Parathyroid adenoma (tissue), 2 donors: ENCODE measurements around the gene ZNF236.
"Not testable (repeated sequence)": the region's sequence is repeated elsewhere in the genome, so short reads cannot be mapped to it uniquely, and the experiment has no call there.

Experiments used
- H2AFZ ChIP-seq: fragments of 300-600 bp; sonication (generic); one replicate; pipeline ENCODE4 v1.7.0; 2017; ENCODE audit warnings: antibody characterized with exemption, mild to moderate bottlenecking
- H3K27ac ChIP-seq: fragments of 300-600 bp; sonication (generic); one replicate; pipeline ENCODE4 v1.7.0; 2017
- H3K27me3 ChIP-seq: fragments of 300-600 bp; sonication (generic); one replicate; pipeline ENCODE4 v1.7.0; 2017; ENCODE audit warnings: low read length; ENCODE audit not compliant: control insufficient read depth, insufficient read depth
- H3K36me3 ChIP-seq: fragments of 300-600 bp; sonication (generic); one replicate; pipeline ENCODE4 v1.7.0; 2017; ENCODE audit warnings: low read length; ENCODE audit not compliant: control insufficient read depth, insufficient read depth
- H3K4me1 ChIP-seq: fragments of 300-600 bp; sonication (generic); one replicate; pipeline ENCODE4 v1.7.0; 2017; ENCODE audit warnings: control low read depth
- H3K4me2 ChIP-seq: fragments of 300-600 bp; sonication (generic); one replicate; pipeline ENCODE4 v1.7.0; 2017; ENCODE audit warnings: low read length
- H3K4me3 ChIP-seq: fragments of 300-600 bp; sonication (generic); one replicate; pipeline ENCODE4 v1.7.0; 2017; ENCODE audit warnings: low read depth, low read length
- H3K79me2 ChIP-seq: fragments of 300-600 bp; sonication (generic); one replicate; pipeline ENCODE4 v1.7.0; 2017; ENCODE audit warnings: control low read depth
- H3K9ac ChIP-seq: fragments of 300-600 bp; sonication (generic); one replicate; pipeline ENCODE4 v1.7.0; 2017; ENCODE audit warnings: mild to moderate bottlenecking
- H3K9me3 ChIP-seq: fragments of 300-600 bp; sonication (generic); one replicate; pipeline ENCODE4 v1.7.0; 2017; ENCODE audit warnings: low read length; ENCODE audit not compliant: control insufficient read depth
- TF ChIP-seq, protein P1 (sequence below): fragments of 300-600 bp; sonication (generic); IDR thresholded peaks from one replicate; pipeline ENCODE4 v1.7.0; 2017; ENCODE audit warnings: antibody characterized with exemption, mild to moderate bottlenecking
- donor health status: primary hyperparathyroidism.

ZNF236 gene

DNA sequence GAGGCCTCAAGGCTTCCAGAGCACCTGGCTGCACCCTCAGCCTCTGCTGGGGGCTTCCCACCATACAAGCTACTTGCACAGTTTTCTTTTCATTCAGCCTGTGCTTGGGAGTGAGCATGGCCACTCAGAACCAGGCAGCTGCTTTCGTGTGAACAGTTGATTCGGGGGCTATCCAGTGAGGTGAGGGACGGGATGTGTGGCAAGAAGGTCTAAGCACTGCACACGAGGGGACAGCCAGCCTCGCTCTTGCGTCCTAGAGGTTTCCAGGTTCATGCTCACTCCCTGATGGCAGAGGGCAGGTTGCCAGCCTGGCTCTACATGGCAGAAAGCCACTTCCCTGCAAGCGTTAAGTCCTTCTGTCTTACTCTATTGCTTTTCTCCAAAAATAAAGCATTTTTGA lies 164.0 kb downstream of the ZNF236 start:
- Histone ChIP-seq H3K9ac (peak overlapping the region; percentile 21), H3K79me2 (peaks cover 2% of the 10 kb centered on the region), H3K4me2 (peak overlapping the region; percentile 26), H3K4me3 (no peak overlapping the region), H3K27ac (peak overlapping the region; percentile 100), H3K36me3 (no peaks in the 10 kb centered on the region), H3K4me1 (peaks cover 61% of the 10 kb centered on the region), H2AFZ (peak overlapping the region; percentile 79), H3K9me3 (no peaks in the 10 kb centered on the region), H3K27me3 (no peaks in the 10 kb centered on the region)
- TF ChIP-seq, protein P1, sequence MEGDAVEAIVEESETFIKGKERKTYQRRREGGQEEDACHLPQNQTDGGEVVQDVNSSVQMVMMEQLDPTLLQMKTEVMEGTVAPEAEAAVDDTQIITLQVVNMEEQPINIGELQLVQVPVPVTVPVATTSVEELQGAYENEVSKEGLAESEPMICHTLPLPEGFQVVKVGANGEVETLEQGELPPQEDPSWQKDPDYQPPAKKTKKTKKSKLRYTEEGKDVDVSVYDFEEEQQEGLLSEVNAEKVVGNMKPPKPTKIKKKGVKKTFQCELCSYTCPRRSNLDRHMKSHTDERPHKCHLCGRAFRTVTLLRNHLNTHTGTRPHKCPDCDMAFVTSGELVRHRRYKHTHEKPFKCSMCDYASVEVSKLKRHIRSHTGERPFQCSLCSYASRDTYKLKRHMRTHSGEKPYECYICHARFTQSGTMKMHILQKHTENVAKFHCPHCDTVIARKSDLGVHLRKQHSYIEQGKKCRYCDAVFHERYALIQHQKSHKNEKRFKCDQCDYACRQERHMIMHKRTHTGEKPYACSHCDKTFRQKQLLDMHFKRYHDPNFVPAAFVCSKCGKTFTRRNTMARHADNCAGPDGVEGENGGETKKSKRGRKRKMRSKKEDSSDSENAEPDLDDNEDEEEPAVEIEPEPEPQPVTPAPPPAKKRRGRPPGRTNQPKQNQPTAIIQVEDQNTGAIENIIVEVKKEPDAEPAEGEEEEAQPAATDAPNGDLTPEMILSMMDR = no peak

DNA sequence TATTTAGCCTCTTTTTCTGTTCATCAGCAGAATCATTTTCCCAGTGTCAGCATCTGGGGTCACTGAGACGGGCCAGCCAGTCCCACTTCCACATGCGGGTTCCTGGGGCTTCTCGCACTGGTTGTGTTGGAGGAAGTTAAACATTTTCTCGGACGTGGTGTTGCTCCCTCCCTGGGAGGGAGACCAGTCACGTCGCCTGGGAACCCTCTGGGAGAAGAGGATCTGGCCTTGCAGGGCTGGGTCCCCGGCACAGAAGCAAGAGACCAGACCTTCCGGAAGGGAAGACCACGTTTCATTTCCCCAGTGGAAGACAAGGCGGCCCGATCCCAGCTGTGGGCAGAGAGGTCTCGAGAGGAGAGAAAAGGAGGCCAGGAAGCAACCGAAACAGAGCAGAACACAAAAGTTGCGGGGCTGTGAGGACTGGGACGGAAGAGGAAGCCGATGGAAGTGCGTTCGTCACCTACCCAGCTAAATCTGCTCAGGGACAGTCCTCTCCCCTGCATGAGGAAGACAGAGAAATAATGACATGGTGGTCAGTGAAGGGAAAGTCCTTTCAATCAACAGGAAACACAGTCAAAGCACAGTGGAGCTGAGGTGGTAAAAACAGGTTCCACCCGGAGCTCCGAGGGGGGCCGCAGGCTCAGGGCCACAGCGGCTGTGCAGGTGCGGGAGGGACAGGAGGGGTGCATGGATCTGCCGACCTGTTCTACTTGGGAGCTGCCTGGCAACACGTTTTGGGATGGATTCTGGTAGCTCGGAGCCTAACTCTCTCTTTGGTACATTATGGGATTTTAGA lies 165.9 kb downstream of the ZNF236 start:
- H3K4me3 ChIP-seq = peak overlapping the region; percentile 58
- peak overlapping the region; percentile 100 for H3K27ac ChIP-seq

DNA sequence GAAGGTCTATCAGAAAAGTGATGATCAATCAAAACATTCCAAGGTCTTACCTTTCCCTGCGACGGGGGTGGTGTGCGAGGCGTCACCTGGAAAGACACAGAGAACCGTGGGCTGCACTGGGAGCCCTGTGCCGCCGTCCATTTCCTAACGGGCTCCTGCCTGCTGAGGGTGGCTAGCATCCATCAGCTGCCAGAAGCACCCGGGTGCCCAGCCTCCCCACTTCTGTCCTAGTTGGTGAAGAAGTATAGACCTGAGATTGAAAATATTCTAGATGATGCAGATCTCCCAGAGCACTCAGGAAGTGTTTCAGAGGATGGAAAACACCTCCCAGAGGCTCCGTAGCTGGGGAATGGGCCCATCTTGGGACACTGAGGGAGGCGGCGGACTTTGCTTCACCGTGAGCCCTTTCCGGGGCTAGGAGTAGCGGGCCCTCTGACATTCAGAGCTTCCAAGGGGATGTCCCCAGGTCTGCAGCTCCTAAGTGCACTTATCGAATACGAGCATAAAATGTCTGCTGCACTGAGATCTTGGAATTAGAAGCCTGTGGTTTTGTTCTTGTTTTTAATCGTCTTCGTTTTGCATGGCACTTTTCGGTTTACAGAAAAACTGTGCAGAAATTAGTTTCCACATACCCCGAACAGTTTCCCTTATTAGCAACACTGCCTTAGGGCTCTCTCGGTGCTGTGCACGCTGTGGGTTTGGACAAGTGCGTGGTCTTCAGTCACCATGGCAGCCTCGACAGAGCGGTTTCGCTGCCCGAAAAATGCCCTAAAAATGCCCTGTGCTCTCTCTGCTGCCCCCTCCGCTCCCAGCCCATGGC lies 166.7 kb downstream of the ZNF236 start:
- Histone ChIP-seq H3K27me3 (no peaks in the 10 kb centered on the region), H3K4me1 (peaks cover 68% of the 10 kb centered on the region), H3K9me3 (no peaks in the 10 kb centered on the region), H3K36me3 (no peaks in the 10 kb centered on the region), H3K4me3 (peak overlapping the region; percentile 58), H3K79me2 (peaks cover 2% of the 10 kb centered on the region), H3K9ac (peak overlapping the region; percentile 94), H2AFZ (peak overlapping the region; percentile 72), H3K27ac (peak overlapping the region; percentile 100), H3K4me2 (peak overlapping the region; percentile 84)
- TF ChIP-seq, protein P1 = no peak

More for the DNA sequence above, 165.9 kb downstream of the ZNF236 start:
- Histone ChIP-seq H3K27me3 (no peaks in the 10 kb centered on the region), H3K79me2 (peaks cover 2% of the 10 kb centered on the region), H2AFZ (peak overlapping the region; percentile 72), H3K4me1 (peaks cover 71% of the 10 kb centered on the region), H3K9me3 (no peaks in the 10 kb centered on the region), H3K4me2 (peak overlapping the region; percentile 84), H3K9ac (peak overlapping the region; percentile 94), H3K36me3 (no peaks in the 10 kb centered on the region)
- TF ChIP-seq, protein P1 = no peak

- Histone ChIP-seq H3K9me3 (no peaks in the 10 kb centered on the region), H3K4me1 (peaks cover 68% of the 10 kb centered on the region), H3K36me3 (no peaks in the 10 kb centered on the region), H3K27ac (peak overlapping the region; percentile 100), H2AFZ (no peak overlapping the region), H3K27me3 (no peaks in the 10 kb centered on the region), H3K4me2 (no peak overlapping the region), H3K9ac (no peak overlapping the region), H3K79me2 (peaks cover 2% of the 10 kb centered on the region), H3K4me3 (no peak overlapping the region)
- TF ChIP-seq, protein P1 = no peak
Observed at GRCh38 chr18:76989647-76990190, 167.4 kb downstream of the ZNF236 start.

- Histone ChIP-seq H3K27ac (peak overlapping the region; percentile 100), H3K4me1 (peaks cover 68% of the 10 kb centered on the region), H2AFZ (peak overlapping the region; percentile 55), H3K4me2 (peak overlapping the region; percentile 43)
- H3K36me3 ChIP-seq, H3K9ac ChIP-seq, H3K4me3 ChIP-seq, H3K79me2 ChIP-seq, H3K9me3 ChIP-seq, H3K27me3 ChIP-seq: not testable (repeated sequence)
Observed at GRCh38 chr18:76990343-76991020, 168.1 kb downstream of the ZNF236 start.
